Esophagus muscularis mucosa (tissue), 3 donors: ENCODE data around the gene TMEFF2.

Experiments
- POLR2A ChIP-seq: fragments of 450-650 bp; IDR thresholded peaks from one replicate; pipeline ENCODE4 v1.6.1; 2017; ENCODE audit warnings: antibody characterized with exemption, moderate library complexity, mild to moderate bottlenecking, low read depth
- TF ChIP-seq, protein P1 (sequence below), 3 experiments: fragments of 200-600 bp in 2 of 3; fragments of 450-650 bp in 1 of 3; sonication (generic) in 2 of 3; IDR thresholded peaks; one replicate each; pipeline ENCODE4 v1.5.1; 2017 to 2019; ENCODE audit warnings: antibody characterized with exemption in 3 of 3, mild to moderate bottlenecking in 2 of 3, moderate library complexity in 1 of 3

DNA sequence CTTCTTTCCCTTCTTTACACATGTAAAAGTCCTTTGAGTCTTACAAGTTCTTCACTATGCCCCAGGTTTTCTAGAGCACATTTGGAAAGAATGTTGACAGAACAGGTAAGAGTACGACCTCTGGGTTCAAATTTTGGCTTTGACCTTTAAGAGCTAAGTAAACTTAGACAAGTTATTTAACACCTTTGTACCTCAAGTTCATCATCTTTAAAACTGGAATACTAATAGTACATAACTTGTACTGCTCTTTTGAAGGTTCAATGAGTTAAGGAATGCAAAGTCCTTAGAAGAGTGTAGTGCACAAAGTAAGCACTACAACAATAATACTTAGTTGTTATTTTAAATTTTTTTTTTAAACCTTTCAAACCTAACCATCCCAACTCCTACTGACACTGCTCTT lies 156.6 kb downstream of the TMEFF2 start:
- no peak for TF ChIP-seq POLR2A
- TF ChIP-seq, protein P1, sequence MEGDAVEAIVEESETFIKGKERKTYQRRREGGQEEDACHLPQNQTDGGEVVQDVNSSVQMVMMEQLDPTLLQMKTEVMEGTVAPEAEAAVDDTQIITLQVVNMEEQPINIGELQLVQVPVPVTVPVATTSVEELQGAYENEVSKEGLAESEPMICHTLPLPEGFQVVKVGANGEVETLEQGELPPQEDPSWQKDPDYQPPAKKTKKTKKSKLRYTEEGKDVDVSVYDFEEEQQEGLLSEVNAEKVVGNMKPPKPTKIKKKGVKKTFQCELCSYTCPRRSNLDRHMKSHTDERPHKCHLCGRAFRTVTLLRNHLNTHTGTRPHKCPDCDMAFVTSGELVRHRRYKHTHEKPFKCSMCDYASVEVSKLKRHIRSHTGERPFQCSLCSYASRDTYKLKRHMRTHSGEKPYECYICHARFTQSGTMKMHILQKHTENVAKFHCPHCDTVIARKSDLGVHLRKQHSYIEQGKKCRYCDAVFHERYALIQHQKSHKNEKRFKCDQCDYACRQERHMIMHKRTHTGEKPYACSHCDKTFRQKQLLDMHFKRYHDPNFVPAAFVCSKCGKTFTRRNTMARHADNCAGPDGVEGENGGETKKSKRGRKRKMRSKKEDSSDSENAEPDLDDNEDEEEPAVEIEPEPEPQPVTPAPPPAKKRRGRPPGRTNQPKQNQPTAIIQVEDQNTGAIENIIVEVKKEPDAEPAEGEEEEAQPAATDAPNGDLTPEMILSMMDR (IDR thresholded peaks at IDR 0.05): no peak
